ENCODE data around the gene C3orf20. TPM values are rescaled to one million over a fixed set of nuclear protein-coding genes. Genes with fewer than 3 reads are reported as not detected.

C3orf20 gene
- total and polyA plus RNA-seq, 2 experiments from 2014 or later: not detected

DNA sequence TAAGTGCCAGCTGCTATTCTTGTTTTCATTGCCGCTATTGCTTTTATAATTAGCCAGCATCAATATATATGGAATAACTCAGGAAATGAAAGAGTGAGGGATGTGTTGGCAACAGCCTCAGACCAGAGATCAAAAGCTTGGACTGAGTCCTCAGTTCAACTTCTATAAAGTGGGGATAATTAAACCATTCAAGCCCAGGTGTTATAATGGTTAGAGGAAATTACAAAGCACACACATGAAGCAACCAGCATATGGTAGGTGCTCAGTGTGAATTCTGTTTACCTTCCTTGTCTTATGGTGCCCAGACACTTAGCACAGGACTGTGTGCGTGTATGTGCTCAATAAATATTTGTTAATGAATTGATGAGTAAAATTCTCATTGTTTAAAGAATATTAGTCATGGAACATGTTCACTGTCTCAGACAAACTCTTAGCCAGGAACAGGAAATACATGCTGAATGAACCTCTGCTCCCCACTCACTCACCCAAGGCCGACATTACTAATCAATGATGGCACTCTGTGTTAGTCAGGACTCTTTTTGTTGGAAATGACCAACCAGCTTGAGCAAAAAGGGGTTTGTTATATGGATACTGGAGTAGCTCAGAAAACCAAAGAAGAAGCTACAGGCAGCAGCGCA is 40.1 kb upstream of the C3orf20 start:
- H3K27me3 Mint-ChIP-seq (ENCODE audit: insufficient read depth, low read depth, poor library complexity): peaks cover 4% of the 10 kb centered on the region
- H3K36me3 Mint-ChIP-seq (ENCODE audit: low read depth): no peaks in the 10 kb centered on the region
- H3K27ac ChIP-seq (ENCODE audit: low read depth): no peak overlapping the region
- no peak overlapping the region for H2AFZ ChIP-seq
- no peak for ATAC-seq
- H3K4me1 Mint-ChIP-seq: peaks cover 8% of the 10 kb centered on the region; the same call in 2 of the 3 replicates
- H3K79me2 ChIP-seq (replicated peaks; ENCODE audit: insufficient read depth): no peaks in the 10 kb centered on the region
- H3F3A ChIP-seq (replicated peaks; ENCODE audit: low read depth): no peaks in the 10 kb centered on the region
- H3K36me3 ChIP-seq (ENCODE audit: insufficient read depth): no peaks in the 10 kb centered on the region
- no peak overlapping the region for H3K4me3 ChIP-seq
- no peak for DNase-seq (ENCODE audit: low spot score)
- no peaks in the 10 kb centered on the region for H3K9me2 ChIP-seq (ENCODE audit: insufficient read depth)
- no peak overlapping the region for H3K4me3 Mint-ChIP-seq
- no peak overlapping the region for H3K27ac Mint-ChIP-seq
- no peaks in the 10 kb centered on the region for H4K20me1 ChIP-seq (replicated peaks; ENCODE audit: insufficient read depth)
- H3K4me1 ChIP-seq (ENCODE audit: insufficient read depth): no peaks in the 10 kb centered on the region
- H3K27me3 ChIP-seq (ENCODE audit: insufficient read depth): no peaks in the 10 kb centered on the region
- no peak overlapping the region for H3K4me2 ChIP-seq
- TF ChIP-seq, protein P1, sequence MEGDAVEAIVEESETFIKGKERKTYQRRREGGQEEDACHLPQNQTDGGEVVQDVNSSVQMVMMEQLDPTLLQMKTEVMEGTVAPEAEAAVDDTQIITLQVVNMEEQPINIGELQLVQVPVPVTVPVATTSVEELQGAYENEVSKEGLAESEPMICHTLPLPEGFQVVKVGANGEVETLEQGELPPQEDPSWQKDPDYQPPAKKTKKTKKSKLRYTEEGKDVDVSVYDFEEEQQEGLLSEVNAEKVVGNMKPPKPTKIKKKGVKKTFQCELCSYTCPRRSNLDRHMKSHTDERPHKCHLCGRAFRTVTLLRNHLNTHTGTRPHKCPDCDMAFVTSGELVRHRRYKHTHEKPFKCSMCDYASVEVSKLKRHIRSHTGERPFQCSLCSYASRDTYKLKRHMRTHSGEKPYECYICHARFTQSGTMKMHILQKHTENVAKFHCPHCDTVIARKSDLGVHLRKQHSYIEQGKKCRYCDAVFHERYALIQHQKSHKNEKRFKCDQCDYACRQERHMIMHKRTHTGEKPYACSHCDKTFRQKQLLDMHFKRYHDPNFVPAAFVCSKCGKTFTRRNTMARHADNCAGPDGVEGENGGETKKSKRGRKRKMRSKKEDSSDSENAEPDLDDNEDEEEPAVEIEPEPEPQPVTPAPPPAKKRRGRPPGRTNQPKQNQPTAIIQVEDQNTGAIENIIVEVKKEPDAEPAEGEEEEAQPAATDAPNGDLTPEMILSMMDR (conservative IDR thresholded peaks at IDR 0.05; ENCODE audit: low read depth in 2 of 2): no peak
- TF ChIP-seq, protein P2, sequence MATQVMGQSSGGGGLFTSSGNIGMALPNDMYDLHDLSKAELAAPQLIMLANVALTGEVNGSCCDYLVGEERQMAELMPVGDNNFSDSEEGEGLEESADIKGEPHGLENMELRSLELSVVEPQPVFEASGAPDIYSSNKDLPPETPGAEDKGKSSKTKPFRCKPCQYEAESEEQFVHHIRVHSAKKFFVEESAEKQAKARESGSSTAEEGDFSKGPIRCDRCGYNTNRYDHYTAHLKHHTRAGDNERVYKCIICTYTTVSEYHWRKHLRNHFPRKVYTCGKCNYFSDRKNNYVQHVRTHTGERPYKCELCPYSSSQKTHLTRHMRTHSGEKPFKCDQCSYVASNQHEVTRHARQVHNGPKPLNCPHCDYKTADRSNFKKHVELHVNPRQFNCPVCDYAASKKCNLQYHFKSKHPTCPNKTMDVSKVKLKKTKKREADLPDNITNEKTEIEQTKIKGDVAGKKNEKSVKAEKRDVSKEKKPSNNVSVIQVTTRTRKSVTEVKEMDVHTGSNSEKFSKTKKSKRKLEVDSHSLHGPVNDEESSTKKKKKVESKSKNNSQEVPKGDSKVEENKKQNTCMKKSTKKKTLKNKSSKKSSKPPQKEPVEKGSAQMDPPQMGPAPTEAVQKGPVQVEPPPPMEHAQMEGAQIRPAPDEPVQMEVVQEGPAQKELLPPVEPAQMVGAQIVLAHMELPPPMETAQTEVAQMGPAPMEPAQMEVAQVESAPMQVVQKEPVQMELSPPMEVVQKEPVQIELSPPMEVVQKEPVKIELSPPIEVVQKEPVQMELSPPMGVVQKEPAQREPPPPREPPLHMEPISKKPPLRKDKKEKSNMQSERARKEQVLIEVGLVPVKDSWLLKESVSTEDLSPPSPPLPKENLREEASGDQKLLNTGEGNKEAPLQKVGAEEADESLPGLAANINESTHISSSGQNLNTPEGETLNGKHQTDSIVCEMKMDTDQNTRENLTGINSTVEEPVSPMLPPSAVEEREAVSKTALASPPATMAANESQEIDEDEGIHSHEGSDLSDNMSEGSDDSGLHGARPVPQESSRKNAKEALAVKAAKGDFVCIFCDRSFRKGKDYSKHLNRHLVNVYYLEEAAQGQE (IDR thresholded peaks at IDR 0.05; ENCODE audit: unreplicated experiment): no peak
- no peak for TF ChIP-seq STAT1 (IDR thresholded peaks at IDR 0.05; ENCODE audit: unreplicated experiment)
- TF ChIP-seq JUNB (IDR thresholded peaks at IDR 0.05; ENCODE audit: unreplicated experiment): no peak
- TF ChIP-seq ZNF331 (CRISPR knock-in tag; IDR thresholded peaks at IDR 0.05; ENCODE audit: low read depth): no peak
- TF ChIP-seq POLR2AphosphoS5 (IDR thresholded peaks at IDR 0.05; ENCODE audit: low read depth): no peak
- TF ChIP-seq ZNF114 (CRISPR knock-in tag; IDR thresholded peaks at IDR 0.05): no peak
- TF ChIP-seq NANOG (IDR thresholded peaks at IDR 0.05; ENCODE audit: borderline replicate concordance): no peak
- TF ChIP-seq, protein P3, sequence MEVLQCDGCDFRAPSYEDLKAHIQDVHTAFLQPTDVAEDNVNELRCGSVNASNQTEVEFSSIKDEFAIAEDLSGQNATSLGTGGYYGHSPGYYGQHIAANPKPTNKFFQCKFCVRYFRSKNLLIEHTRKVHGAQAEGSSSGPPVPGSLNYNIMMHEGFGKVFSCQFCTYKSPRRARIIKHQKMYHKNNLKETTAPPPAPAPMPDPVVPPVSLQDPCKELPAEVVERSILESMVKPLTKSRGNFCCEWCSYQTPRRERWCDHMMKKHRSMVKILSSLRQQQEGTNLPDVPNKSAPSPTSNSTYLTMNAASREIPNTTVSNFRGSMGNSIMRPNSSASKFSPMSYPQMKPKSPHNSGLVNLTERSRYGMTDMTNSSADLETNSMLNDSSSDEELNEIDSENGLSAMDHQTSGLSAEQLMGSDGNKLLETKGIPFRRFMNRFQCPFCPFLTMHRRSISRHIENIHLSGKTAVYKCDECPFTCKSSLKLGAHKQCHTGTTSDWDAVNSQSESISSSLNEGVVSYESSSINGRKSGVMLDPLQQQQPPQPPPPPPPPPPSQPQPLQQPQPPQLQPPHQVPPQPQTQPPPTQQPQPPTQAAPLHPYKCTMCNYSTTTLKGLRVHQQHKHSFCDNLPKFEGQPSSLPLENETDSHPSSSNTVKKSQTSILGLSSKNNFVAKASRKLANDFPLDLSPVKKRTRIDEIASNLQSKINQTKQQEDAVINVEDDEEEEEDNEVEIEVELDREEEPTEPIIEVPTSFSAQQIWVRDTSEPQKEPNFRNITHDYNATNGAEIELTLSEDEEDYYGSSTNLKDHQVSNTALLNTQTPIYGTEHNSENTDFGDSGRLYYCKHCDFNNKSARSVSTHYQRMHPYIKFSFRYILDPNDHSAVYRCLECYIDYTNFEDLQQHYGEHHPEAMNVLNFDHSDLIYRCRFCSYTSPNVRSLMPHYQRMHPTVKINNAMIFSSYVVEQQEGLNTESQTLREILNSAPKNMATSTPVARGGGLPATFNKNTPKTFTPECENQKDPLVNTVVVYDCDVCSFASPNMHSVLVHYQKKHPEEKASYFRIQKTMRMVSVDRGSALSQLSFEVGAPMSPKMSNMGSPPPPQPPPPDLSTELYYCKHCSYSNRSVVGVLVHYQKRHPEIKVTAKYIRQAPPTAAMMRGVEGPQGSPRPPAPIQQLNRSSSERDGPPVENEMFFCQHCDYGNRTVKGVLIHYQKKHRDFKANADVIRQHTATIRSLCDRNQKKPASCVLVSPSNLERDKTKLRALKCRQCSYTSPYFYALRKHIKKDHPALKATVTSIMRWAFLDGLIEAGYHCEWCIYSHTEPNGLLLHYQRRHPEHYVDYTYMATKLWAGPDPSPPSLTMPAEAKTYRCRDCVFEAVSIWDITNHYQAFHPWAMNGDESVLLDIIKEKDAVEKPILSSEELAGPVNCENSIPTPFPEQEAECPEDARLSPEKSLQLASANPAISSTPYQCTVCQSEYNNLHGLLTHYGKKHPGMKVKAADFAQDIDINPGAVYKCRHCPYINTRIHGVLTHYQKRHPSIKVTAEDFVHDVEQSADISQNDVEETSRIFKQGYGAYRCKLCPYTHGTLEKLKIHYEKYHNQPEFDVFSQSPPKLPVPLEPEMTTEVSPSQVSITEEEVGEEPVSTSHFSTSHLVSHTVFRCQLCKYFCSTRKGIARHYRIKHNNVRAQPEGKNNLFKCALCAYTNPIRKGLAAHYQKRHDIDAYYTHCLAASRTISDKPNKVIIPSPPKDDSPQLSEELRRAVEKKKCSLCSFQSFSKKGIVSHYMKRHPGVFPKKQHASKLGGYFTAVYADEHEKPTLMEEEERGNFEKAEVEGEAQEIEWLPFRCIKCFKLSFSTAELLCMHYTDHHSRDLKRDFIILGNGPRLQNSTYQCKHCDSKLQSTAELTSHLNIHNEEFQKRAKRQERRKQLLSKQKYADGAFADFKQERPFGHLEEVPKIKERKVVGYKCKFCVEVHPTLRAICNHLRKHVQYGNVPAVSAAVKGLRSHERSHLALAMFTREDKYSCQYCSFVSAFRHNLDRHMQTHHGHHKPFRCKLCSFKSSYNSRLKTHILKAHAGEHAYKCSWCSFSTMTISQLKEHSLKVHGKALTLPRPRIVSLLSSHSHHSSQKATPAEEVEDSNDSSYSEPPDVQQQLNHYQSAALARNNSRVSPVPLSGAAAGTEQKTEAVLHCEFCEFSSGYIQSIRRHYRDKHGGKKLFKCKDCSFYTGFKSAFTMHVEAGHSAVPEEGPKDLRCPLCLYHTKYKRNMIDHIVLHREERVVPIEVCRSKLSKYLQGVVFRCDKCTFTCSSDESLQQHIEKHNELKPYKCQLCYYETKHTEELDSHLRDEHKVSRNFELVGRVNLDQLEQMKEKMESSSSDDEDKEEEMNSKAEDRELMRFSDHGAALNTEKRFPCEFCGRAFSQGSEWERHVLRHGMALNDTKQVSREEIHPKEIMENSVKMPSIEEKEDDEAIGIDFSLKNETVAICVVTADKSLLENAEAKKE (CRISPR knock-in tag; IDR thresholded peaks at IDR 0.05): no peak
- TF ChIP-seq EZH2 (IDR thresholded peaks at IDR 0.05; ENCODE audit: low read depth, unreplicated experiment): no peak
- TF ChIP-seq, protein P4, sequence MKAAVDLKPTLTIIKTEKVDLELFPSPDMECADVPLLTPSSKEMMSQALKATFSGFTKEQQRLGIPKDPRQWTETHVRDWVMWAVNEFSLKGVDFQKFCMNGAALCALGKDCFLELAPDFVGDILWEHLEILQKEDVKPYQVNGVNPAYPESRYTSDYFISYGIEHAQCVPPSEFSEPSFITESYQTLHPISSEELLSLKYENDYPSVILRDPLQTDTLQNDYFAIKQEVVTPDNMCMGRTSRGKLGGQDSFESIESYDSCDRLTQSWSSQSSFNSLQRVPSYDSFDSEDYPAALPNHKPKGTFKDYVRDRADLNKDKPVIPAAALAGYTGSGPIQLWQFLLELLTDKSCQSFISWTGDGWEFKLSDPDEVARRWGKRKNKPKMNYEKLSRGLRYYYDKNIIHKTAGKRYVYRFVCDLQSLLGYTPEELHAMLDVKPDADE (IDR thresholded peaks at IDR 0.05): no peak
- TF ChIP-seq EZH2phosphoT487 (IDR thresholded peaks at IDR 0.05; ENCODE audit: unreplicated experiment): no peak
- TF ChIP-seq CREB1 (CRISPR knock-in tag; IDR thresholded peaks at IDR 0.05; ENCODE audit: low read depth): no peak
- H3K9me3 Mint-ChIP-seq: no peaks in the 10 kb centered on the region
